Hair follicle dermal papilla cell (primary cell): ENCODE results near the gene PLD6. TPM values are rescaled to one million over a fixed set of nuclear protein-coding genes. Genes with fewer than 3 reads are reported as not detected.

Experiments used
- small RNA-seq: library from RNA; depleted of rRNA; stranded (forward); fragments of <200 nt; gene quantifications from one replicate; pipeline ENCODE3, GENCODE V24; 2012
- total RNA-seq: library from RNA; depleted of rRNA; stranded (reverse); fragments of >200 nt; gene quantifications from 2 replicates; pipeline ENCODE4 v1.2.3, GENCODE V29; 2012

The PLD6 gene, protein sequence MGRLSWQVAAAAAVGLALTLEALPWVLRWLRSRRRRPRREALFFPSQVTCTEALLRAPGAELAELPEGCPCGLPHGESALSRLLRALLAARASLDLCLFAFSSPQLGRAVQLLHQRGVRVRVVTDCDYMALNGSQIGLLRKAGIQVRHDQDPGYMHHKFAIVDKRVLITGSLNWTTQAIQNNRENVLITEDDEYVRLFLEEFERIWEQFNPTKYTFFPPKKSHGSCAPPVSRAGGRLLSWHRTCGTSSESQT
- 4.5 and 5.0 TPM in 2 replicates for total RNA-seq

DNA sequence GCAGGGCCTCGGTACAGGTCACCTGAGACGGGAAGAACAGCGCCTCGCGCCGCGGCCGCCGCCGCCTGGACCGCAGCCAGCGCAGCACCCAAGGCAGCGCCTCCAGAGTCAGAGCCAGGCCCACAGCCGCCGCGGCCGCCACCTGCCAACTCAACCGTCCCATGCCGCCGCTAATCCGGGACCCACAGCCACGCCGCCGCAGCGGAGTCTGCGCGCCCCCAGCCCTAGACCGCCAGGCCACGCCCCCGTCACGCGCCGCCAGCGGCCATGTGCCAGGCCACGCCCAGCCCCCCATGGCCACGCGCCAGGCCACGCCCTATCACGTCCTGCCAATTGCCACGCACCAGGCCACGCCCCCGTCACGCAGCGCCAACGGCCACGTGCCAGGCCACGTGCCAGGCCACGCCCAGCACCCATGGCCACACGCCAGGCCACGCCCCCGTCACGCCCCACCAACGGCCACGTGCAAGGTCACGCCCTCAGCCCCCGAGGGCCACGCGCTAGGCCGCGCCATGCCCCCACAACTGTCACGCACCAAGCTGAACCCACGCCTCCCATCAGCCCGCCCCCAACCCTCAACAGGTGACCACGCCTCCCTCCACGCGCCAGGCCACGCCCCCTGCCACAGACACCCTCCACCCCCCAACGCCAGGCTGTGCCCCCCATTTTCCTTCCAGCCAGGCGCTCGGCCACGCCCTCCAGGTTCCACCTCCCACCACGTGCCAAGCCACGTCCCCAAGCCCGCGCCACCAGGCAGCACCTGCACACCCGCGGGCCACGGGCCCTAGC is at the start of gene PLD6:
Gene PLD6, minus strand, starts transcription at position 210 of the 789 bp plus-strand sequence. Its CDS starts 47 bp downstream, at position 163.

DNA sequence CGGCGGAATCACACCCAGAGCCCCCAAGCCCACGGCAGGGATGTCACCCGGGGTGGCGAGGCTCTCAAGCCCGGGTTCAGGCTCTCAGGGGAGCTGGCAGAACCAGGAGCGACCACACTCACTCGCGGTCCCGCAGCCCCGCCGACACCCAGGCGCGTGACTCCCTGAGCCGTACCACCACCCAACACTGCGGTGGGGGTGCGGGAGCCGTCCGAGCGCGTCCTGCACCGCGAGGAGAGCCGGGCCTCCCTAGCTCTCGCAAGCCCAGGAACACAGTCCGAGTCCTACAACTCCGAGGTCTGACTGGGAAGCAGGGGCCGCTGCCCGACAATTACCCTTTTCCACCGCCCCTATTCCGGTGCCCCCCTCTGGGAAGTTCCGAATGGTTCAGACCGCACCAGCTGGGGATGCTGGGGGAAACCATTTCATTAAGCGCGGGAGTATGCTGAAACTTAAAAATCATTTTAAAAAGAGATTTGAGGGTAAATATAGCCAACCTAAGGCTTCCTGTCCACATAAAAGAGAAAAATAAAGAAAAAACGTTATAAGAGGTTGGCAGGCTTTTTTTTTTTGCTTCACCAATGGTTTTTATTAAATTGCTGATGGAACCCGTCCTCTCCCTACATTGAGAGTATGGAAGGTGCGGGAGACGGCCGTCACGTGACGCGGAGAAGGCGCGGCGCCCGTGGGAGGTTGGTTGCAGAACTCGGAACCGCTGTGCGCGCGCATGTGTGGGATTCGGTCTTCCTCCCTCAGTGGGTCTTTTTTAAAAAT is 31.1 kb upstream of the PLD6 start, which contains the start of gene FLCN:
Gene FLCN, minus strand, starts transcription at position 143 of the 774 bp plus-strand sequence. CDS start 9,031 bp downstream, outside the sequence.

Small RNA genes within 50 kb of the gene (small RNA-seq; reads per million reads assigned to genes)
- gene RNU6-767P: not detected

Other genes starting within 250 kb of the PLD6 start
- not detected in 2 replicates for gene TNFRSF13B, start 234.2 kb downstream of the PLD6 start, total RNA-seq
- 121 and 125 TPM in 2 replicates for gene MPRIP, start 163.9 kb downstream of the PLD6 start, total RNA-seq
- 109 and 111 TPM in 2 replicates for gene FLCN, start 30.8 kb upstream of the PLD6 start, total RNA-seq
- gene COPS3, start 74.9 kb upstream of the PLD6 start, total RNA-seq: 66.5 TPM in 2 replicates
- gene NT5M, start 97.0 kb upstream of the PLD6 start, total RNA-seq: 1.5 and 2.3 TPM in 2 replicates